GM13977 (cell line): Measurements from ENCODE around the gene NOS1AP.

ENCODE experiments used
- DNase-seq: peaks from one replicate; pipeline ENCODE4 v3.0.0; 2012; ENCODE audit warnings: low spot score
- in situ Hi-C: fragments of 300-500 bp; cut with MboI; formaldehyde crosslinking; loops from one replicate; pipeline ENCODE4 v1.12.0; 2022; ENCODE audit warnings: low sequenced_read_pairs, low pct_unique_long_range_greater_than_20kb, mixed read lengths, inconsistent platforms; ENCODE audit not compliant: unreplicated experiment
- TF ChIP-seq, protein P1 (sequence below): IDR thresholded peaks from 2 replicates; pipeline ENCODE4 v1.5.1; 2012; ENCODE audit warnings: mild to moderate bottlenecking, control low read depth; ENCODE audit not compliant: insufficient read depth; ENCODE audit errors: extremely low read depth, missing control alignments

The NOS1AP gene

DNA sequence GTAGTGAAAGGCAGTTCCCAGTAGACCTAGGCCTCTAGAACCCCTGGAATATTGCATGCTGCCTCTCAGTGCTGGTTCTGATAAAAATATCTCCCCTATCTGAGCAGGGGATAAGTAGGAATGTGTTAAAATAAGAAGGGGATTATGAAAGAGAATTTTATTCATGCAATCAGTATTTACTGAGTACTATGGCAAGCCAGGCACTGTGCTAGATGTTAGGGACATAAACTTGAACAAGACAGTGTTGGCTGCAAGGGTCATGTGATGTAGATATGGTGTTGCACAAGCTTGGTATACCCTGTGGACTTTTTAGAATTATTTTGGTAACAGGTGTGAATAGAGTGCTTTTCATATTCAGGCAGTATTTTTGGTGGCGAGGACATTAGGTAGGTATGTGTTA lies 23.6 kb downstream of the NOS1AP start:
- in situ Hi-C loops: no loop called here
- no peak for DNase-seq

GRCh38 chr1:162094271-162094670 lies 24.8 kb downstream of the NOS1AP start:
- DNase-seq: no peak
- in situ Hi-C loops: no loop called here
- TF ChIP-seq, protein P1, sequence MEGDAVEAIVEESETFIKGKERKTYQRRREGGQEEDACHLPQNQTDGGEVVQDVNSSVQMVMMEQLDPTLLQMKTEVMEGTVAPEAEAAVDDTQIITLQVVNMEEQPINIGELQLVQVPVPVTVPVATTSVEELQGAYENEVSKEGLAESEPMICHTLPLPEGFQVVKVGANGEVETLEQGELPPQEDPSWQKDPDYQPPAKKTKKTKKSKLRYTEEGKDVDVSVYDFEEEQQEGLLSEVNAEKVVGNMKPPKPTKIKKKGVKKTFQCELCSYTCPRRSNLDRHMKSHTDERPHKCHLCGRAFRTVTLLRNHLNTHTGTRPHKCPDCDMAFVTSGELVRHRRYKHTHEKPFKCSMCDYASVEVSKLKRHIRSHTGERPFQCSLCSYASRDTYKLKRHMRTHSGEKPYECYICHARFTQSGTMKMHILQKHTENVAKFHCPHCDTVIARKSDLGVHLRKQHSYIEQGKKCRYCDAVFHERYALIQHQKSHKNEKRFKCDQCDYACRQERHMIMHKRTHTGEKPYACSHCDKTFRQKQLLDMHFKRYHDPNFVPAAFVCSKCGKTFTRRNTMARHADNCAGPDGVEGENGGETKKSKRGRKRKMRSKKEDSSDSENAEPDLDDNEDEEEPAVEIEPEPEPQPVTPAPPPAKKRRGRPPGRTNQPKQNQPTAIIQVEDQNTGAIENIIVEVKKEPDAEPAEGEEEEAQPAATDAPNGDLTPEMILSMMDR: no peak

More for the DNA sequence above, 23.6 kb downstream of the NOS1AP start:
- TF ChIP-seq, protein P1: no peak

GRCh38 chr1:162094723-162095122 lies 25.2 kb downstream of the NOS1AP start:
- TF ChIP-seq, protein P1: no peak
- in situ Hi-C loops: no loop called here
- no peak for DNase-seq

DNA sequence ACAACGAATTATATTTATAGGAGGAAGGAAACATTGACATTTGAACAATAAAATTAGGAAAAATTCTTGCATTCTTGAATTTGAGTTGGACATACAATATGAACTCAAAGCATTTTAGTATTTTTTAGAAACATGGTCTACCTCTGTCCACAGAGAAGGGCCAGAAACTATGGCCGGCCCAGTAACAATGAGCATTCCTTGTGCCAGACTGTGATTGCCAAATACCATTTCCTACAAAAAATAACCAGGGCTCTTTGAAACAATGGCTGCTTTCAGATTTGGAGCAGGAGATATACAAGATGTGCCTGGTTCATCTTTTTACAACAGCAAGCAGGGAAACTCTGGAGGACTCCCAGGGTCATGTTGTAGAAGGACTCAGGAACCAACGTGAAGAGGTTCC lies 38.4 kb downstream of the NOS1AP start:
- TF ChIP-seq, protein P1: no peak
- in situ Hi-C loops: no loop called here
- DNase-seq: no peak

- DNase-seq: no peak
- TF ChIP-seq, protein P1: no peak
- in situ Hi-C loops: no loop called here
Observed at GRCh38 chr1:162108426-162108825, 38.9 kb downstream of the NOS1AP start.

DNA sequence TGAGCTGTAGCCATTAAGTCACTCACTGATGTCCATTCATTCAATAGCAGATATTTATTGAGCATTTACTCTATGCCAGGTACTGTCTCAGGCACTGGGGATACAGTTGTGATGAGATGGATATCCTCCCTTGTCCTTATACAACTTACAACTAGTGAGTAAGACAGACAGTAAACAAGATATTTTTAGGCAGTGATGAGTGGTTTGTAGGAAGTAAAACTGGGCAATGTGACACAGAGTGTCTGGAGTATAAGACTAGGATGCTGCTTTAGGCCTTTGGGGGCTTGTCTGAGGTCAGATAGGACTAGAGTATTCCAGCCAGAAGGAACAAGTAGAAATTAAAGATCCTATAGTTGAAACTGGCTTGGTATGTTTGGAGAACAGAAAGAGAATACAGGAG lies 41.4 kb downstream of the NOS1AP start:
- in situ Hi-C loops: no loop called here
- no peak for DNase-seq
- TF ChIP-seq, protein P1: no peak

DNA sequence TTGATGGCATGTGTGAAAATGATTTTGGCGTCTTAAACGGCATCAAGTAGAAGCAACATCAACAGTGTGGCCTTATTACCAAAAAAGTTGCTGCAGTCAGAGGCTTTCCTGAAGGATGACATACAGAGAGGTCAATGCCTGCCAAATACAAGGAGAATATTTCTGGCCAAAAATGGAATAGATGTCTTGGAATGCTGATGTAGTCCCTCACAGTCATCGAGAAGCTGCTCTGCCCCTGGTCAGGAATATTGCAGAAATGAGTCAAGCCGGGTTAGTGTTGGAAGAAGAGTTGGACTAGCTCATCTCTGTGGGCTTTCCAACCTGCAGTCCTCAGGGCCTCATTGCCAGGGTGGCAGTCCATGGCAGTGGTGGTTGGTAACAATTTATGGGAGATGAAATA lies 42.1 kb downstream of the NOS1AP start:
- in situ Hi-C loops: no loop called here
- TF ChIP-seq, protein P1: no peak
- no peak for DNase-seq
